ENCODE data around the gene RAD51B.

Gene RAD51B

GRCh38 chr14:68373847-68374444 is 554.4 kb downstream of the RAD51B start:
- peak; percentile 37 to 50 for DNase-seq

DNA sequence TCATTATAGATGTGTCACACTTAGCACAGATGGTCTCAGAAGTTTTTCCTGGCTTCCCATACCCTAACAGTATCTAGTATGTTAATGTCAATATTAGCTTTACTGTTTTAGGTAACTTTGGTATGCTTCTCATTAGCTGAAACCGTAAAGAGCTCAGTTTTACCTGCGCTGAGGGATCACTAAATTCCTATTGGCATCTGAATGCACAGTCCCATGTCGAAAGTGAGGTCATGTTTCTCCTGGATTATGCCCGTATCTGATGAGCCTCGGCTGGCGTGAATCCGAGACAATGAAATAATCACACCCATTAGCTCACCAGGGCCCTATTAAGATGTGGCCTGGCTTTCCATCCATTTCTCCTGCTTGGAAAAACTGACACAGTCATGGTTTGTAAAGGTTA is 555.1 kb downstream of the RAD51B start:
- no peak for DNase-seq

GRCh38 chr14:68375376-68375775 is 555.8 kb downstream of the RAD51B start:
- DNase-seq: no peak

DNA sequence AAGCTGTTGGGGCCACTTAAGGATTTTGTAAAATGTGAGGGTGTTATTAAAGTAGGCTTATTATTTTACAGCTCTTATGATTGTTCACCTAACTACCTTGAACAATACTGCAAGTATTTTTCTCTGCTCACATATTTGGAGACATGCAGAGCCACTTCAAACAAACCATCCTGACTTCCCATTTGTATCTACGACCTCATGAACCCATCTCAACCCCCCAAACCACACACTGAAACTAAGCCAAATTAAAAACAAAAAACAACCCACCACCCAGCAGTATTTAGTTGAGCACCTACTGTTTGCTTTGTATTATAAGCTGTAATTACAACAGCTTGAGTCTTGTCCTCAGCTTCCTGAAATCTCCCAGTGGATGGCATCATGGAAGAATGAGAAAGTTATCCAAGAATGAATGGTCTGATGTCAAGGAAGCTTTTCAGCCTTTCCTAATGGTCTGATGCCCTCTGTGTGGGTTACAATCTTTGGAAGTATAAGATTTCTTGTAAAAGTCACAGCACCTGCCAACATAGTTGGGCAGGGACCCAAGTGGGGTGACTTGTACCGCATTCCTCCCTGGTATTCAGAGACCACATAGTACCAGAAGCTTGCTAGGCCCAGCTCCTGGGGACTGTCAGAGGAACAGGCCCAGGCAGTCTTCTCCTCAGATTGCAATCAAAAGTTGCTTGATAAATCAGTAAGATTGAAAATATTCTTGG is 556.6 kb downstream of the RAD51B start:
- no peak for DNase-seq

GRCh38 chr14:68377006-68377405 is 557.4 kb downstream of the RAD51B start:
- no peak for DNase-seq

DNA sequence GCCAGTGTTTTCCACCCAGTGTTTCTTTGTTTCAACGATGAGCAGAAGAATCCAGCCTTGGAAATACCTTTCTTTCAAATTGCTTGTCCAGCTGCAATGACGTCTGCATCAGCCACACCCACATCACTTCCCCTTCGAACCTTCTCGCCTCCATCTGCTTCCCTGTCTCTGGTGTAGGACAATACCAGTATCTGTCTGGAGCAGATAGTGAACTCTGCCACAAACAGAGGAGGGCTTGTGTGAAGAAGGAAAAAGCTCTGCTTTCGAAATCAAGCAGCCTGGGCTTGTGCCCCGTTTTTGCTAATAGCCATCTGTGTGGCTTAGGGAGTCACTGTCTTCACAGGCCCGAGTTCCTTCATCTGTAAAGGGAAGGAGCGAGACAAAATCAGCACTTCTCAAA is 557.9 kb downstream of the RAD51B start:
- peak; percentile 81 to 89 for DNase-seq

GRCh38 chr14:68379510-68380328 is 560.1 kb downstream of the RAD51B start:
- DNase-seq: no peak

DNA sequence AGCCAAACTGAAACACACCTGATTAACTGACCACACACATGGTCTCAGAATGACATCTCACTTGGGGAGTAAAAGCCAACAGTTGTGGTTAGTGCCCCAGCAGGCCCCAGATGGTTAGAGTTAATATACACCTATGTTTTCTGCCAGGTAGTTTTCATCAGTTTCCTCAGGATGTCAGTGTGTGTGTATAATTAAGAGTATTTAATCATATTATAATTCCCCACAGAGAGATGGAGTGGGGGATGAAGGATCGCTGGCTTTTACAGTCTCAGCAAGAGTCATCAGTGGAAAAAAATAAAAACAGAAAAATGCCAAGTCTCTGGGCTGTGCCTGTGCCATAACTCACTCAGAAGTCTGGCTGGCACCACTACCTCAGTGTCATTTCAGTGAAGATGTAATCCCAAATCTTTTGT is 560.8 kb downstream of the RAD51B start:
- DNase-seq: no peak

DNA sequence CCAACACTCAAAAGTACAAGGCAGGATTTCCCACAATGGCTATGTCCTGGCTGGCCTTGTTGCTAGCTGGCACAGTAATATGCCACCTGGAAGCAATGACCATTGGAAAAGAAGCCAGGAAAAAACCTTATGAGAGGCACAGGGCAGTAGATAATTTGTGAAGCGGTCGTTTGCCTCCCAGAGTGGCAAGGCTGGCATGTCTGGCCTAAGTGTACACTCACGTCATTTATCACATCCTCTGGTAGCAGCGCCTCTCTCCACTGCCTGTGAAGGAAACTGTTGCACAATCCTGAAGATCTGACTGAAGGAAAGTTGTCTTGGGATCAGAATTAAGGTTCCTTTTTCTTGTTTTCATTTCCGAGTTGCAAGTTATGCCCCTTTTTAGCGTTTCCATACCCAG is 564.8 kb downstream of the RAD51B start:
- DNase-seq: peak; percentile 86 to 93

DNA sequence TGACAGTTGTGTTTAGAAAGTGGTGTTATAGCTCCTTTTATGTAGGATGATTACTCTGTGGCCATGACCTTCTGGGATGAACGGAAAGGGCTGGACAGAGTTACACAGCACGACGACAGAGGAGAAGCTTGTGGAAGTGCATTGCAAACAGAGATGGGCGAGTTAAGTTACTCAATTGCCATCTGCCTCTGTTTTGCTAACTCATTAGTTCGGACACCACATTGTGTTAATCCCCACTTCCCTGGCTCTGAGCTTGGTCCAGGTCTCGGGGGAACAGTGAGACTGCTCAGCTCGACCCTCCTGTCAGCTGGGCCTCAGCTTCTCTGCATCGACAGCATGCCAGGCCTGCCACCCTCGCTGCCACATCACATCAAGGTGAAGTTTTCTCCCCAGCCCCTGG is 565.3 kb downstream of the RAD51B start:
- peak; percentile 68 to 70 for DNase-seq

- DNase-seq: no peak
Observed at GRCh38 chr14:68386446-68386845, 566.9 kb downstream of the RAD51B start.

DNA sequence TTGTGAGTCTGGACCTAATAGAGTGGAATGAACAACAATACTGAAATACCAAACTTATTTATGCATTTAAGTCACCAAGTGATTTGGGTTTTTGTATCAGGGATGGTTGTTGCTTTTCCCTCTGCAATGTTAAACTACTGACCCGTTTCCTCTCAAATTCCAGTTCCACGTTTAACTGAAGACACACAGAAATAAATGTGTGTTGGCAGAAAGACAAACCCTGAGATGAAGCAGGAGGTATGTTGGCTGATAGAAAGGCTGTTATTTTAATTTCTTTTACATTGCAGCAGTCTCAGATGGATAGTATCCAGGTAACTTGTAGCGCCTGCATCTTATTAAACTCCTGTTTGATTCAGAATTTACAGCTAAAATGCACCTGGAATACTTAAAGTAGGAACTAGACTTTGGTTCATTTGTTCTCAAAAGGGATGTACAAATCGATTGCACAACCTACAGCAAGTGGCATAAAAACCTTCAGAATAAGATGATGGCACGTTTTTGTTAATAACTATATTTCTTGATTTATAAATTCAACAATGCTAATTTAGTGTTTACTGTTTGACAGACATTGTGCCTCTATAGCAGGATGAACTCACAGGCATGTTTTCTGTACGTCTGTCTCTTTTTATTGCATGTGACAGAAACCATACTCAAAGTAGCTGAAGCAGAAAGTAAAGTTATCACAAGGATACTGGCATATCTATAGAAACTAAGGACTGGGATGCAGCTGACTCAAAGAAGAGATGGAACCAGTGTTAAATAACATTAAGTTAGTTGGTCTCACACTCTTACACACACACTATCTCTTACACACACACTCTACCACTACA is 567.6 kb downstream of the RAD51B start:
- no peak for DNase-seq

DNA sequence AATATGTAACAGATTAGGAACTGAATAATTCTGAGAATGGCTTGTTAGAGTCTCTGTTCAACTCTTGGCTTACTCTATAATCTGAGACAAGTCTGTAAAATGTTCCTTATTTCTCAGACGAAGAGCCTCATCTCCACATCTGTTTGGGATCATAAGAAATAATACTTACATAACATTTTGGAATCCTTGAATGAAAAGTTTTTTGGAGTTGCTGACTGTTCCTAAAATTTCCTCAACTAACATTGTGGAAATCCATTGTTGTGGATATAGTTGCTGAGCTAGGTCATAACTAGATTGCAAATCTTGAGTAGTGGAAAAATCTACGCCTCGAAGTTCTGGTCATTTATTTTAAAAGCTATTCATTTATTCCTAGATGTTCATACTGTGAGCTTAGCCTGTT is 570.4 kb downstream of the RAD51B start:
- DNase-seq: no peak

DNA sequence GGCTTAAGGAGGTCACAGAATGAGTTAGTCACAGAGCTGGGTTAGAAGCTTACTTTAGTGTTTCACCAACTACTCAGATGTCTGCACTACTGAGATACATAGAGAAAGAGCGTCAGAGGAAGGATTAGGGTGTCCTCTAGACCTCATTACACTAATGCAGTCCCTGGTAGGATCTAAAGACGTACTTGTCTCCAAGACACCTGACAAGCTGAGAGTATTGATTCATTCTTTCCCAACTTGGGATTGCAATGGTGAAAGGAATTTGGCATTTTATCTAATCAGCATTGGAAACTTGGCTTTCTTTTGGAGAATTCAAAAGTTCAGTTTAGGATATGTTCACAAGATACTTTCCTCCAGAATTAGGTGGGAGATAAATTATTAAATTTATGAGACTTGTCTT is 571.2 kb downstream of the RAD51B start:
- no peak for DNase-seq

- no peak for DNase-seq
Observed at GRCh38 chr14:68391311-68392014, 571.9 kb downstream of the RAD51B start.

DNA sequence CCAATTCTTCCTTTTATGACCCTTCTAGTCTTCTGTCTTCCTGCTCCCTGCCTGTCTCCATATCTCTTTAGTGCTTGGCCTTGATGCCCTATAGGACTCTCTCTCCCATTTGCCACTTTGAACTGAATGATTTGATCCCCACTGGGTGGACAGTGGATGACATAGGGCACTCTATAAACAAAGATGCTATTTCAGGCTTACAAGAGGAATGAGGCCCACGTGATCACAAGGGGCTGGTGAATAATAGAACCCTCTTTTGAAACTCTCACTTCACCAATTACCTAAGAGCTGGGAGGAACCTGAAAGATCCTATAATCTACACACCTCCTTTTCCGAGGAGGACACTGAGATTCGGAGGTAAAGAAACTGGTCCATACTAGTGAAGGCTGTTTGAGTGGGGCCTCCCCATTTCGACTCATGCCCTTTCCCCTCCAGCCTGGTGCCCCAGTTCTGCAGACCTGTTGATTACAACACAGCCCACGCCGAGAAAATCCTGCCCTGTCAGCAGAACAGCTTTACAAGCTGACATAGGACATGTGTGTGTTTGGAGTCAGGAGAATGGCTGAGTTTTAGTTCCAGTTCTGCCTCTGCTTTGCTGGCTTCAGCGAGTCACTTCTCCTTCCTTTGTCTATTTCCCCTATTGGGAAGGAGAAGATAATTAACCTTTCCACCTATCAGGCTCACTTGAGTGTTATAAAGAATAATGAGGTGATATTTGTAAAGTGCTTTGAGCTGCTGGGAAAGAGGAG is 573.0 kb downstream of the RAD51B start:
- DNase-seq: peak; percentile 90 to 93

DNA sequence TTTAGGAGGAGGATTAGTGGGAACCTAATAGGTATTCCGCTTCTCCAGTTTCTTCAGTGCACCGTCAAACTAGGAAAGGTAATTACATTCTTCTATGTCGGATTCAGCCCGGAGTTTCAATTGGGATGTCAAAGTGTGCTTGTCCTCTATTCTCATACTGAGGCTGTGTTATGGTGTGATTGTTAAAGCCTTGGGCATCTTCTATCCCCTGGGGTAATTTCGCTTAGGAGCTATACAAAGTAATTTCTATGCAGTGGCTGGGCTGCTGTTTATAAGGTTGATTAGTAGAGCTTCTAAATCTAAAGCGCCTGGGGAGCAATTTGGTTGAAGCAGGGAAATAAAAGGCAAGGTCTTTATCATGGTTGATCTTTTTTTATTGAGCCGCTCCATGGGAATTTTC is 573.7 kb downstream of the RAD51B start:
- no peak for DNase-seq

DNA sequence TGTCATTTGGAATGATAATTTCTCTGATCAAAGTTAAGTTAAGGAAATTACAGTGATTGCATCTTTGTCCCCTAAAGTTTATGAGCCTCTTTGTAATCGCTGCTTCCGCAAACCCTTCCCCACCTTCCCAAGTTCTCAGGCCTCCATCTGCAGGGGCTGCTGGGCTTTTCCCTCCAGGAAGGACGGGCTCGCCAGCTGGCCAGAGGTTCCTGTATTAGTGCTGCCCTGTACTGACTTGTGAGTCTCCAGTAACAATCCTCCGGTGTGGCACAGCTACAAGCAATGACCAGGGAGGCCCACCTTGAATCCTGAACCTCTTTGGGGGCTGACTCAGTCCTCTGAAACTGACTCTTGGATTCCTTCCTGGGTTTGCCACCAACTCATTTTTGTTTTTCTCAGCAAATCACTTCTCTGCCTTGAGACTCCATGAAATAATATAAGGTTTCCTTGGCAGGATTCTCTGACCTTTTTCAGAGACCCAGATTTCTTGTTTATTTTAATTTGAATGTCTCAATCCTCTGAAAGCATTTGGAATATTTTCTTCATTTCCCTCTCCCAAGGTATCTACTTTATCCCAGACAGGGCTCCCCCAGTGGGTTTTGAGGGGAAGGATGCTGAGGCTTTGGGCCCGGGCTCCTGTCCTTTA is 574.7 kb downstream of the RAD51B start:
- DNase-seq: no peak

- DNase-seq: no peak
Observed at GRCh38 chr14:68394764-68395143, 575.2 kb downstream of the RAD51B start.

GRCh38 chr14:68395604-68396003 is 576.0 kb downstream of the RAD51B start:
- peak; percentile 48 to 54 for DNase-seq

DNA sequence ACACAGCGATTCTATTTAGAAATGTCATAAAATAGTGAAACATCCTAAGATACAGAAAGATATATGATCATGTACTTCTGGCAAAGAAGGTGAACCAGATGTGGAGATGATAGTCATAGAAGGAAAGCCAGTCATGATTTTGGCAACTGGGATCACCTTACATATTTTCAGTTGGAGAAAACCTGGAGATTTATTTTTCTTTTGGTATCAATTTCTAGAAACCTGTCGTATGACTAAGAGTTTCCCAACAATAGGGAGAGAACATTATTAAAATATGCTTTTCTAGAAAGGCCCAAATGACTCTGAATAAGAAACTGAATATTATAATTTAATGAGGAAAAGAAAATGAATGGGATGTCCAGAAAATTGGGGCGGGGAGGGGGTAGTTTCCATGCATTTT is 576.9 kb downstream of the RAD51B start:
- DNase-seq: no peak

Measured in inflammatory macrophage (primary cell).